K562 (cell line): Measurements from ENCODE around the gene MYBPH.

ENCODE experiments used
- BRD4 ChIP-seq: fragments of 200-600 bp; sonication (generic); IDR thresholded peaks from 2 replicates; pipeline ENCODE4 v1.6.1; 2017; ENCODE audit warnings: inconsistent platforms
- FOS ChIP-seq: IDR thresholded peaks from 3 replicates; pipeline ENCODE4 v1.6.1; 2011; ENCODE audit not compliant: insufficient read length; ENCODE audit errors: extremely low read depth
- POLR2AphosphoS5 ChIP-seq: IDR thresholded peaks from 2 replicates; pipeline ENCODE4 v1.6.1; 2011; ENCODE audit warnings: mild to moderate bottlenecking, low read depth, low read length, moderate library complexity; ENCODE audit not compliant: control insufficient read depth, insufficient read depth
- ZKSCAN1 ChIP-seq: fragments of 150-350 bp; IDR thresholded peaks from 2 replicates; pipeline ENCODE4 v1.6.1; 2016; ENCODE audit warnings: low read depth, low read length
- TF ChIP-seq, protein P1 (sequence below), 3 experiments: IDR thresholded peaks in 2 of 3; conservative IDR thresholded peaks in 1 of 3; 2 replicates each; pipeline ENCODE4 v1.5.1; 2011 to 2012; ENCODE audit warnings: low read length in 3 of 3, mild to moderate bottlenecking in 3 of 3, control low read depth in 2 of 3, improper control_type of control experiment in 1 of 3, inconsistent platforms in 1 of 3, low read depth in 1 of 3, mixed read lengths in 1 of 3, moderate library complexity in 1 of 3; ENCODE audit not compliant: insufficient read depth in 2 of 3
- TF ChIP-seq, protein P2 (sequence below): fragments of 200-800 bp; sonication (Bioruptor generic); IDR thresholded peaks from 2 replicates; pipeline ENCODE4 v1.6.1; 2017; ENCODE audit warnings: missing genetic modification characterization, missing compliant biosample characterization

DNA sequence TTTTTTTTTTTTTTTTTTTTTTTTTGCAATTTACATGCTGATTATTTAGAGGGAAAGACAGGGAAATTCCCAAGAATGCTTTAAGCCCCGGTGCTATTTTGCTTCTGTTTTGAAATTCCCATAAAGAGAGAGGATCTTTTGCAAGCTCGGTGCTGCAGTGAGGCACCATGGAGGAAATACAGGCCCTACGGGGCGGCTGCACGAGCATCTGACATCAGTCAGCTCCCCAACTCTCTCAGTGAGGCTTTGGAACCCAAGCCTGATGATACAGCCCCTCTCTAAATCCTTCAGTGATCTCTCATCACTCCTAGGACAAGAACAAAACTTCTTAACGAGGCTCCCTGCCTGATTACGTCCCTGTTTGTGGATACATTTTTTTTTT lies 11.7 kb upstream of the MYBPH start:
- no peak for TF ChIP-seq FOS
- no peak for TF ChIP-seq POLR2AphosphoS5
- TF ChIP-seq, protein P1, sequence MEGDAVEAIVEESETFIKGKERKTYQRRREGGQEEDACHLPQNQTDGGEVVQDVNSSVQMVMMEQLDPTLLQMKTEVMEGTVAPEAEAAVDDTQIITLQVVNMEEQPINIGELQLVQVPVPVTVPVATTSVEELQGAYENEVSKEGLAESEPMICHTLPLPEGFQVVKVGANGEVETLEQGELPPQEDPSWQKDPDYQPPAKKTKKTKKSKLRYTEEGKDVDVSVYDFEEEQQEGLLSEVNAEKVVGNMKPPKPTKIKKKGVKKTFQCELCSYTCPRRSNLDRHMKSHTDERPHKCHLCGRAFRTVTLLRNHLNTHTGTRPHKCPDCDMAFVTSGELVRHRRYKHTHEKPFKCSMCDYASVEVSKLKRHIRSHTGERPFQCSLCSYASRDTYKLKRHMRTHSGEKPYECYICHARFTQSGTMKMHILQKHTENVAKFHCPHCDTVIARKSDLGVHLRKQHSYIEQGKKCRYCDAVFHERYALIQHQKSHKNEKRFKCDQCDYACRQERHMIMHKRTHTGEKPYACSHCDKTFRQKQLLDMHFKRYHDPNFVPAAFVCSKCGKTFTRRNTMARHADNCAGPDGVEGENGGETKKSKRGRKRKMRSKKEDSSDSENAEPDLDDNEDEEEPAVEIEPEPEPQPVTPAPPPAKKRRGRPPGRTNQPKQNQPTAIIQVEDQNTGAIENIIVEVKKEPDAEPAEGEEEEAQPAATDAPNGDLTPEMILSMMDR (IDR thresholded peaks at IDR 0.05 in 2 of 3, conservative IDR thresholded peaks at IDR 0.05 in 1 of 3; ENCODE audit: insufficient read depth in 2 of 3, low read depth in 1 of 3, low read length in 3 of 3): no peak
- TF ChIP-seq, protein P2, sequence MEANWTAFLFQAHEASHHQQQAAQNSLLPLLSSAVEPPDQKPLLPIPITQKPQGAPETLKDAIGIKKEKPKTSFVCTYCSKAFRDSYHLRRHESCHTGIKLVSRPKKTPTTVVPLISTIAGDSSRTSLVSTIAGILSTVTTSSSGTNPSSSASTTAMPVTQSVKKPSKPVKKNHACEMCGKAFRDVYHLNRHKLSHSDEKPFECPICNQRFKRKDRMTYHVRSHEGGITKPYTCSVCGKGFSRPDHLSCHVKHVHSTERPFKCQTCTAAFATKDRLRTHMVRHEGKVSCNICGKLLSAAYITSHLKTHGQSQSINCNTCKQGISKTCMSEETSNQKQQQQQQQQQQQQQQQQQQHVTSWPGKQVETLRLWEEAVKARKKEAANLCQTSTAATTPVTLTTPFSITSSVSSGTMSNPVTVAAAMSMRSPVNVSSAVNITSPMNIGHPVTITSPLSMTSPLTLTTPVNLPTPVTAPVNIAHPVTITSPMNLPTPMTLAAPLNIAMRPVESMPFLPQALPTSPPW (CRISPR knock-in tag): no peak
- TF ChIP-seq ZKSCAN1: no peak
- no peak for TF ChIP-seq BRD4
